ENCODE data around the gene KIF7.

- no peak for TF ChIP-seq CTCF (optimal IDR thresholded peaks at IDR 0.05 in 1 of 3, IDR thresholded peaks at IDR 0.05 in 1 of 3, conservative IDR thresholded peaks at IDR 0.05 in 1 of 3; ENCODE audit: extremely low read depth in 1 of 3, insufficient read depth in 2 of 3, low read length in 3 of 3)
- TF ChIP-seq EZH2 (IDR thresholded peaks at IDR 0.05; ENCODE audit: low read length) = no peak
Measured at GRCh38 chr15:89627256-89627970, 27.9 kb downstream of the KIF7 start.

All from keratinocyte (primary cell).